ENCODE data around the gene APOLD1.
"Not testable (repeated sequence)": the region's sequence is repeated elsewhere in the genome, so short reads cannot be mapped to it uniquely, and the experiment has no call there.

The APOLD1 gene, protein sequence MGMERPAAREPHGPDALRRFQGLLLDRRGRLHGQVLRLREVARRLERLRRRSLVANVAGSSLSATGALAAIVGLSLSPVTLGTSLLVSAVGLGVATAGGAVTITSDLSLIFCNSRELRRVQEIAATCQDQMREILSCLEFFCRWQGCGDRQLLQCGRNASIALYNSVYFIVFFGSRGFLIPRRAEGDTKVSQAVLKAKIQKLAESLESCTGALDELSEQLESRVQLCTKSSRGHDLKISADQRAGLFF

DNA sequence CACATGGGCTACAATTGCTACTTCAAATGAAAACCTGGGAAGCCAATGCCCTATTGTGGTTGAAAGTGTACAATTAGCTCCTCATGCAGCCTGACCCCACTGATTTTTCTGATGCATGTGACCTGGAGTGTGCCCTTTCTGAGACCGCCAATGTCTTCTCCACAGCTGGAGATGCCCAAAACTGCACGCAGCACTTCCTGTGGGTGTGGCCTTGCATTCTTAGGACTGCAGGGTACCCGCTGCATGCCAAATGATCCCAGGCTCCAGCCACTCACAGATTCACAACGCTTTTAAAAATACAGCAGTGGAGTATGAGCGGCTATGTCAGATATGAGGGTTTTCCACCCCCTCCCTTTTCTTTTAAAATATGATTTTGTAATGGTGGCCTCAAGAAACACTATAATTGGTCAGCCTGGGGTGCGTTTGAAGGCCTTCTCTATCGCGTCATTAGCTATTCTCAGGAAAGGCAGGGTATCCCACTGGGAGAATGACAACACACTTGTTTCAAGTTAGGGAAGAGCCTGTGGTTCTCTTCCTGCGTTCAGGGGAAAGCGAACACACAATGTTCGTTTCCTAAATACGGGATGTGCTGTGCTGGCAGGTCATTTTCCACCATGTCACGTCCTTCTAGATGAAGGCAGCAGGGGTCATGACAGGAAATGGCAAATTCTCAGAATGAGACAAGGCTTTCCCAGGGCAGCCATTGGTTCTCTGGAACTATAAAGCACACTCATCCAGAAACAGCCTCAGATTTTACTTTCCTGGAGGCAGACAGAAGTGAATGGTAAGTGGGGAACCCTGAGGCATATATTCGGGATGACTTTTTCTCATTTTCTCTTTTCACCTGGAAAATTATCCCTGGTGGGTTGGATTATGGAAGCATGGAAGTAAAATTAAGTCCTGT is at the start of gene APOLD1:
TSS of gene APOLD1 (plus strand) at position 749 of the 904 bp plus-strand sequence. CDS start at position 782, 33 bp downstream.
- H3K4me3 ChIP-seq (ENCODE audit: low read length): peak within 1 kb of the TSS; percentile 65; the same call in 1 of the 2 replicates
- TF ChIP-seq ZNF274 (IDR thresholded peaks at IDR 0.05; ENCODE audit: low read depth, low read length): no peak

DNA sequence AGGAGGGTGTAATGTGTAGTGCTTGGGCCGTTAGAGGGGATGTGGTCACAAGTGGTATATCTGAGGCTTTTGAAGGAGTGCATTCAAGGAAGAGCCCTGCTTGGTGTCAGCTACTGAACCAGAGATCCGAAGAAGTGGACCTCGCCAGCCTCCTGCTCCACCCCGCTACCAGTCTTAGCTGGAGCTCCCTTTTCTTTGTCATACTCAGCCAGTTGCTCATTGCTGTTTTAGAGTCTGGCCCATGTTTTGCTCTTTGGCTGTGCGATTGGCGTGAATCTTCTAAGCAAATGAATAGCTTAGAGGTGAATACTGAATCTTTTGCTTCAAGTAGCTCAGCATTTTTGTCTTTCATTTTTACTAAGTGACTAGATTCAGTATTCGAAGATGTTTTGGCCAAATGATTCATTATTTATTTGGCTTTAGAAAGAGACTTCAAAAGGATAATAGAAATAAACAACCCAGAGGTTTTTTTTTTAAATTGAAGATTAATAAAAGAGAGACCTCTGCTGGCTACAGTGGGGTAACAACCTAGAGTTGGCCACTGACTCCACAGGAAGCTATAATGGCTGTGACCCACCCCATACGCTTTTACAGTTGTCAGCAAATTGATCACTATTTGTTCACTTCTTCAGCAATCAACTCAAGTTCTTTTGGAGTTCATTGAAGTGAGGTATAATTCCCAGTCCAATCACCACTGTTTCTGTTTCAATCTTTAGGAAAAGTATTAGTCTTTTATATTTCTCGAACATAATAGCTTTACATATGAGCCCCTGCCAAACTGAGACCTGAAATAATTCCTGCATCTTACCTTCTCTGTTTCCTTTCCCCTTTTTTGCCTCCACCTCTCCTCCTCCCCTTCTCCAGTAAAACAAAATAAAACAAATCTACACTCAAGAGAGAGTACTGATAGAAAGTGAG is 48.4 kb upstream of the APOLD1 start:
- peak overlapping the region; percentile 61; the same call in 1 of the 2 replicates for H3K4me3 ChIP-seq (ENCODE audit: low read length)

DNA sequence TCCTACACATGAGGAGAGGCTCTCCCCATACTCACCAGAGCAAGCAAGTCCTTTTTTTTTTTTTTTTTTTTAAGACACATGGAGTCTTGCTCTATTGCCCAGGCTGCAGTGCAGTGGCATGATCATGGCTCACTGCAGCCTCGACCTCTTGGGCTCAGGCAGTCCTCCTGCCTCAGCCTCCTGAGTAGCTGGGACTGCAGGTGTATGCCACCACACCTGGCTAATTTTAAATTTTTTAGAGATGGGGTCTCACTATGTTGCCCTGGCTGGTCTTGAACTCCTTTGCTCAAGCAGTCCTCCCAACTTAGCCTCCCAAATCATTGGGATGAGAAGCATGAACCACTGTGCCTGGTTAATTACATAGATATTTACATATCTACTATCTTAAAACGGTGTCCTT is 47.3 kb upstream of the APOLD1 start:
- H3K4me3 ChIP-seq (ENCODE audit: low read length): not testable (repeated sequence)

More for the DNA sequence above, 48.4 kb upstream of the APOLD1 start:
- TF ChIP-seq ZNF274 (IDR thresholded peaks at IDR 0.05; ENCODE audit: low read depth, low read length): no peak

DNA sequence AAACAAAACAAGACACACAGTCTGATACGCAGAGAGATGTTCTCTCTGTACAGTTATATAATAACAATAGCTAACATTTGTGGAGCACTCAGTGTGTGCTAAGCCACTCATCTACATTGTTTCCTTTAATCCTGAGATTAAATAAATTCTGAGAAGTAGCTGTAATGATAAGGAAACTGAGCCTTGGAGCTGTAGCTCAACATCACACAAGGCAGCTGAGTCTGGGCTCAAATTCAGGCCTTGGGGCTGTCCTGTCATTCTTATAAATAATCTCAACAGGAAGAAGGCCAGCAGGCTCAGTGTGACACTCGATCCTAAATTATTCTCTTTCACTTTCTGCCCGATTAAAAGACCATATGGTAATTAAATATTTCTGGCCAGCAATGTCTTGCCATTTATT is 43.8 kb upstream of the APOLD1 start:
- no peak overlapping the region for H3K4me3 ChIP-seq (ENCODE audit: low read length)
- no peak for TF ChIP-seq ZNF274 (IDR thresholded peaks at IDR 0.05; ENCODE audit: low read depth, low read length)

DNA sequence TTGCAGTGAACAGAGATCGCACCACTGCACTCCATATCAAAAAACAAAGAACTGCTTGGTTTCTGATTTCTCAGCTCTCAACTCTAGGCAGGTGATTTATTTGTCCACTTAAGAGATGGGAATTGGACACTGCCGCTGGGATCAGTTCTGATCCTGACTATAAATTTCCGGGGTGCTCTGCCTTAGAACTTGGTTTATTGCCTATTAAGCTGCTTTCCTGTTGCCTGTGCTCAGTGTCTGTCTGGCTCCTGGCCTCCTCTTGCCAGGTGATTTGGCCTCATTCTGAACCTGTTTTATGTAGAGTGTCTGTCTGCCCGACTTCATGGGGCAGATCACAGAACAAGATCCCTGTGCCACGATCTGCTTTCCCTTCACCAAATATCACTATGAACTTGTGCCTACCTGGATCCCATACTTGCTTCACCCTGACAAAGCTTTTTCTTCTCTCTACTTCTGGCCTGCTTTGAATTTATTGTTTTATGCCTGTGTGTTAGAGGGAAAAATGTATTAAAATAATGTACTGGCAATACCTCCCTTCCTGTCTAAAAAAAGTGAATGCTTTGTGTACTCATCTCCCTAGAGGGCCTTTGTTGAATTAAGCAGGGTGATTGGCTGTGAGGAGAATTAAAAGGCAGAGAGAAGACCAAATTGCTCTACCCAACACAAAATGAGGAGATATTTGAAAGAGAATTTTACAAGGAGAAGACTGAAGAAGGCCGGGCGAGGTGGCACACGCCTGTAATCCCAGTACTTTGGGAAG is 40.7 kb upstream of the APOLD1 start:
- H3K4me3 ChIP-seq (ENCODE audit: low read length): no peak overlapping the region
- TF ChIP-seq ZNF274 (IDR thresholded peaks at IDR 0.05; ENCODE audit: low read depth, low read length): no peak

DNA sequence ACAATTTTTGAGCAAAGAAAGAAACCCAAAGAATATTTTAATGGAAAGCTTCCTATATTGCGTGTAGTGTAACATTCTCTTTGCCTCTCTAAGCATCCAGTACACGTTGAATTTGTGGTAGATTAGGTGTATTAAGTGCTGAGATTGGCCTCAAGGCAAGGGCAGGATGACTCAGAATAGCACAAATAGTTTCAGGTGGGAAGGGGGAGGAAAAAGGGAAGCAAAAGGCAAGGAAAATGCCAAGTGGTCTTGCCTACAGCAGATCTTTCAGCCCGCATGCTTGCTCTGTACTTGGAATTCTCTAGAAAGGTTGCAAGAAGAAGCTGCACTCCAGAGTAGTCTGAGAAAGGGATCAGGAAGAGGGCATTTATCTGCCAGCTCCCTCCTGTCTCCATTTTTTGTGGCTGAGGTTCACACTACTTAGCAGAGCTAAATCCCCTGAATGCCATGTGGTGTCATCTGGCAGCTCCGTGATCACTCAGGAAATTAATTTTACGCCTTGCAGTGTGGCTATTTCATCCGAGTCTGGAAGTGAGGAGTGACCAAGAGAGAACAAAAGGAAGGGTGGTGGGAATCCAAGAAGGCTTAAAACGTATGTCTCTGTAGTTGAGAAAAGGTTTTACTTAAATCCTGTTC is 39.8 kb upstream of the APOLD1 start:
- no peak for TF ChIP-seq ZNF274 (IDR thresholded peaks at IDR 0.05; ENCODE audit: low read depth, low read length)
- no peak overlapping the region for H3K4me3 ChIP-seq (ENCODE audit: low read length)

DNA sequence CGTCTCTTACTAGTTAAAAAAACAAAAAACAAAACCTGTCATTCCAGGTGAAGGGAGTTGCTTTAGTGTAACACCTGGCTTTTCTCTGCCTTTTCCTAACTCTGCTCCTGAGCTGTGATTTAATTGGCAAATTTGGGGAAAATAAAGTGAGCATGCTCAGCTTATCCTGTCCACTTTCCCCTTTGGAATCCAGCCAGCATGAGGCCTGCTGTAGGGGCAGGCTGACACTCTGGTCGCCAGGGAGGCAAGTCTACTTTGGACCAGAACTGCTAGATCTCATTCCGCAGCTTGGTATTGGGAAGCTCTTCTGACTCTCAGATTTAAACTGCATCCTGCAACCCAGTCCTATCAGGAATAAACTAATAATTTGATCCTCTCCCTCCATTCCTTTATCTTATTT is 38.2 kb upstream of the APOLD1 start:
- no peak overlapping the region for H3K4me3 ChIP-seq (ENCODE audit: low read length)
- TF ChIP-seq ZNF274 (IDR thresholded peaks at IDR 0.05; ENCODE audit: low read depth, low read length): no peak

DNA sequence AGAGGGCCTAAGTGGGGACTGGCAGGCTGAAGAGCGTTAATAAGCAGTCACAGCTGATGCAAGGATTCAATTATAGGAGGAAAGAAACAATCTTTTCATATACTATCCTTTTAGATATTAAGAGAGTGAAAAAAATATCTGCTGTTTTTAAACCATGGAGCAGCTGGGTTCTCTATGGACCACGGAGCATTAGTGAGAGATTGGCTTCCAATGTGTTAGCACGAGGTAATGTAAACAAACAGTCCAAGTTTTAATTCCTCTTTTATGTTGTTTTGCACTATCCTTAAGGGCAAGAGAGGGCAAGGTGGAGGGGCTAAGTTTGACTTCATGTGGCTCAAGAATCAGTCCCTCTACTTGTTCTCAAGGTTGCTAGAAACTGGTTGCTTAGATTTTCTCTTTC is 37.4 kb upstream of the APOLD1 start:
- TF ChIP-seq ZNF274 (IDR thresholded peaks at IDR 0.05; ENCODE audit: low read depth, low read length): no peak
- no peak overlapping the region for H3K4me3 ChIP-seq (ENCODE audit: low read length)

DNA sequence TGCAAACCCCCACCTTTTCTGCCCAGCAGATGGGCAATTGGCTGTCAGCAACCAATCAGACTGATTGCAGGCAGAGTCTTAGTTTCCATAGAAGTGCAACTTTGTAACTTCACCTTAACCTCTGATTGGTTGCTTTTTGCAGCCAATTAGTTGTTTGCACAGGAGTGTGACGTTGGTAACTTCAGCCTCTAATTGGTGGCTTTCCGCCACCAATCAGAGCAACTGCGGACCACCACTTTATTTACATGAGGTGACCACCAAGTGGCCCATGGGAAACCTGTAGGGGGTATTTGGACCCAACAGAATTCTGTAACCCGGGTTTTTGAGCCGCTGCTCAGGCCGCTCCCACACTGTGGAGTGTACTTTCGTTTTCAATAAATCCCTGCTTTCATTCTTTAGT is 36.0 kb upstream of the APOLD1 start:
- no peak for TF ChIP-seq ZNF274 (IDR thresholded peaks at IDR 0.05; ENCODE audit: low read depth, low read length)
- no peak overlapping the region for H3K4me3 ChIP-seq (ENCODE audit: low read length)

DNA sequence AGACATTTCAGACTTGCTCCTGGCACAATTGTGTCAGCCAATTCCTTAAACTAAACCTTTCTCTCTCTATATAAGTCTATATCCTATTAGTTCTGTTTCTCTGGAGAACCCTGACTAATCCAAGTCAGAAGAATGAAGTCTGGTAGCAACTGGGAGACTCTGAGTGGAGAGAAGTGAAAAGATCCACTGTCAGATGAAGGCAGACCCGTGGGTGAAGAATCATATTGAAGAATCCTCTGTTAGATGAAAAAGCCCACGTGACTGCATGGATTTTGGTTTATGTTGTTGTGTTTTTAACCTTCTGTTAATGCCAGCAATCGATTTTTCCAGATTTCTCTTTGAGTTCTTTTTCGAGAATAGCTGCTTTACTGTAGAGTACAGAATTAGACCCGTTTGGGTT is 29.5 kb upstream of the APOLD1 start:
- no peak for TF ChIP-seq ZNF274 (IDR thresholded peaks at IDR 0.05; ENCODE audit: low read depth, low read length)
- H3K4me3 ChIP-seq (ENCODE audit: low read length): no peak overlapping the region

DNA sequence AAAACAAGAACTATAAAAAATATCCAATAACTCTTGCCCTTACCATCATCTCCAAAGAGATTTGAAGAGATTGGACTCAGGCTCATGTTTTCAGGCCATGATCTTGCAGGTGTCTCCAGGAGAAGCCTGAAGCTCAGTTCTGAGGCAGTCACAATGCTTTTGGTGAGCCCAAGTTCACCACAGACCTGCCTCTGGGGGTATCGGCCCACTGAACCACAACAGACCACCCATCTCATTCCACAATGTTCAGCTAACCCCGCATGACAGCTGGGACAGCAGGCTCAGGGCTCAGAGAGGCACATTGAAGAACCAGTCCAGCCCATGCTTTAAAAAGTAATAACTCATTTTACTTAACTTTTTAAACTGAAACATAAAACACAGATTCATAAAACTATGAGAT is 28.3 kb upstream of the APOLD1 start:
- no peak overlapping the region for H3K4me3 ChIP-seq (ENCODE audit: low read length)
- TF ChIP-seq ZNF274 (IDR thresholded peaks at IDR 0.05; ENCODE audit: low read depth, low read length): no peak

DNA sequence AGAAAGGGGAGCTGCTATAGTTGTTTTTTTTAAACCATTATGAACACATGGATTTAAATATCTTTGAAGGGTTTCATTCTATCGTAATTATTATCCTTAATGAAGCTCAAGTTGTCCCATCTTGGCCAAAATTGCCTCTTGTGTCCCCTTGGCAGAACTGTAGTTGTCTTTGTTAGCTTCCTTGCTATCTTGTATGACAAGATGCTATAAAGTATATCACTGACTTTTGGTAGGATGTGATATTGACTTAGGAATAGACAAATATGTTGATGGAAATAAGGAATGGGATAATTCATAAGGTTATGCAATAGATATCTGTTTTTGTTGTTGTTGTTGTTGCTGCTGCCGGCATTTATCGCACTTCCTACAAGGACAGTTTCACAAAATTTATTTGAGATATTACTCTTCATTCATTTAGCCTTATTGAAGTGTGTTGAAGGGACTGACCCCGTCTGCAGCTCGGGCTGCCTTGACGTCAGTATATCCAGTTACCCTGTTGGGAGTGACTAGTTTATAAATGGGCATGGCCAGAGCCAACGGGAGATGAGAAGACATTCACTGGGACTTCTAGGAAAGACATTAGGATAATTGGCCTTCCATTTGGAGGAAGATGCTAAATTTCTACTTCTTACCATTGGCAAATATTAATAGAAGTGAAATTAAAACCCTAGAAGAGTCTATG is 26.1 kb upstream of the APOLD1 start:
- H3K4me3 ChIP-seq (ENCODE audit: low read length): no peak overlapping the region
- no peak for TF ChIP-seq ZNF274 (IDR thresholded peaks at IDR 0.05; ENCODE audit: low read depth, low read length)

DNA sequence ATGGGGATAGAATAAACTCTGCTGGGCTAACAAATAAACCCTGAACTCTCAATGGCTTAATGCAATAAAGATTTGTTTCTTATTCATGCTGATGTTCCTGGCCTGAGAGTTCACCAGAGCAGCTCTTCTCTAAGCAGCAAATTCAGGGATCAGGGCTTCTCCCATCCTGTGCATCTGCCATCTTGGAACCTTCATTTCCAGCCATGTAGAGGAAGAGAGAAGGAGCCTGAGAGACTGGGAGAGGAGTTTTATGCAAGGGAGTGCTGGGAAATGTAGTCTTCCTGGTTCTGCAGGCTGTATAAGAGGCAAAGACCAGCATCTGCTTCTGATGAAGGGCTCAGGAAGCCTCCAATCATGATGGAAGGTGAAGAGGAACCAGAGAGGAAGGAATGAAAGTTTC is 20.6 kb upstream of the APOLD1 start:
- no peak overlapping the region for H3K4me3 ChIP-seq (ENCODE audit: low read length)
- no peak for TF ChIP-seq ZNF274 (IDR thresholded peaks at IDR 0.05; ENCODE audit: low read depth, low read length)

Data from GM08714 (cell line).